Lung microvascular endothelial cell (primary cell): ENCODE measurements around the gene SLIT2. TPM values are rescaled to one million over a fixed set of nuclear protein-coding genes. Genes with fewer than 3 reads are reported as not detected.

Experiments used
- DNase-seq, 2 donors: peaks; one replicate each; pipeline versions ENCODE4 v3.0.0 to v3.0.0-alpha.2; 2010; ENCODE audit warnings: low read depth in 2 of 2
- total RNA-seq: library from RNA; depleted of rRNA; stranded (reverse); fragments of >200 nt; gene quantifications from 2 replicates; pipeline ENCODE4 v1.2.1, GENCODE V29; 2014

SLIT2 gene
- total RNA-seq, 1 donor from 2014 or later: 0.40 TPM

DNA sequence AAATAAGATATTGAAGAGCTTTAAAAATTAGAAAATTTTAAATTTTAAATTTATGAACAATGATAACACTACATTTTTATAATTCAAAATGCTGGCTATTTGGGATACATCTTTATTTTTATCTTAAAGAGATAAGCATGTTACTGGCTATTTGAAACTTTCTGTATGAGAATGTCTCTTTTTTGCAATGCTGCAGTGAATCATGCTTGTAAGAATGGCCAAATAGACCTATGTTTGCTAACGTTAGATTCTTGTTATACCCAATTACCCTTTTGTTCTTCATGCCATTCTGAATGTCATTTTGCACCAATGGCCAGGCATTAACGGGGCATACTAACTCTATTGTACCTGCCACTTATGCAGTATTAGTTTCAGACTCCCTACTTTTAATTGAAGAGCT lies 49.5 kb downstream of the SLIT2 start:
- no peak for DNase-seq
